HG02588 (cell line): ENCODE data around the gene SLAMF1.
"Not testable (repeated sequence)": the region's sequence is repeated elsewhere in the genome, so short reads cannot be mapped to it uniquely, and the experiment has no call there.

Experiments
- ATAC-seq: cut with Tn5 transposase; IDR thresholded peaks from one replicate; pipeline ENCODE4 v1.9.1; 2021; ENCODE audit warnings: mild to moderate bottlenecking, moderate library complexity; ENCODE audit not compliant: unreplicated experiment

The SLAMF1 gene

DNA sequence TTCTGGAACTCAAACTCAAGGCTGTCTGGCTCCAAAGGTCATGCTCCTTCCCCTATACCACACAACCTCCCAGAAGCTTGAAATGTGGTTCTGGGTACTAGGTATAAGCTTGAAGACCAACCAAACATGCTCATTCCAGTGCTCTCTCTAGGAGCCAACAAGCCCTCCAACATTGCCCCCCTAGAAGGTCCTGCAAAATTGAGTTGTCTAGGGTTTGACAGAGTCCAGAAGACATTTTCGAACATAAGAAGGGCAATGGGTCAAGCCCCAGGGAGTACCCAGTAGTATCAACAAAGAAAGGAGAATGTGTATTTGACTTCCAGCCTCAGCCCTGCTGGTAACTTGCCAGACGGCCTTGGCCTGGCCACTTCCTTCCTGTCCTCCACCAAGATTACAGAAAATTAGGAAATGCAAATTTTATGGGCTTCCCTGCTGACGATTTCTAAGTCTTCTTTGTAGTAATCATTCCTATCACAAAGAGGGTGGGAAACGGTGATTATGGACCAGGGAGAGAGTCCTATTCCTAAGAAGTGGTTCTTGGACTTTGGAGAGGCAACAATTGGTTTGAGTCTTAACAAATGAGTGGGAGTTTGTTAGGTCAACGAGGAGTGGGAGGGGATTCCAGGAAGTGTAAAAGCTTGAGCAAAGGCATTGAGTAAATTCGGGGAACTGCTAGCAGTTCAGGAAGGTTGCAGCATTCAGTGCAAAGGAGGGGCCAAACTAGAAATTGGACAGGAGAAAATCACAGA is 18.7 kb upstream of the SLAMF1 start:
- ATAC-seq = no peak

GRCh38 chr1:160664573-160665051 is 17.8 kb upstream of the SLAMF1 start:
- peak; percentile 79 for ATAC-seq

DNA sequence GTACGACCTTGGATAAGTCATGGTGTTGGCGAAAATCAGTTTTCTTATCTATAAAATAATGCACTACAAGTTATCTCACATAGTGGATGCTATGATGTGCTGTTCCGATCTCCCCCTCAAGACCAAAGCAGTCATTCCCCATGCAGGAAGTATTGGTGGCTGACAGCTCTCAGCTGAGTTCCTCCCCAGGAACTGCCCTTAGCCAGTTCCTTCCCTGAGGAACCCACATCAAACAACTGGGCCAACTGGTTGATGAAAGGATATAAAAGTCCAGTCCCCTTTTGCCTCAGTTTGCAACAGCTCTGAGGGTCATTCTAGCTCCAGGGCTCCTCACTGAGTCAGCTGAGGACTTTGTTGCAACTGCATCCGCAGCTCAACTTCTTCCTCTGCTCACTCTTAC is 16.1 kb upstream of the SLAMF1 start:
- no peak for ATAC-seq

DNA sequence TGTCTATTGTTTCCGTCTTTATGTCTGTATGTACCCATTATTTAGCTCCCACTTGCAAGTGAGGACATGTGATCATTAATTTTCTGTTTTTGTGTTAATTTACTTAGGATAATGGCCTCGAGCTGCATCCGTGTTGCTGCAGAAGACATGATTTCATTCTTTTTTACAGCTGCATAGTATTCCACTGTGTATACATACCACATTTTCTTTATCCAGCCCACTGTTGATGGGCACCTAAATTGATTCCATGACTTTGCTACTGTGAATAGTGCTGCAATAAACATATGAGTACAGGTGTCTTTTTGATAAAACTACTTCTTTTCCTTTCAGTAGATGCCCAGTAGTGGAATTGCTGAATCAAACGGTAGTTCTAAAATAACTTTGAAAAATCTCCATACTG is 12.7 kb upstream of the SLAMF1 start:
- ATAC-seq = no peak

DNA sequence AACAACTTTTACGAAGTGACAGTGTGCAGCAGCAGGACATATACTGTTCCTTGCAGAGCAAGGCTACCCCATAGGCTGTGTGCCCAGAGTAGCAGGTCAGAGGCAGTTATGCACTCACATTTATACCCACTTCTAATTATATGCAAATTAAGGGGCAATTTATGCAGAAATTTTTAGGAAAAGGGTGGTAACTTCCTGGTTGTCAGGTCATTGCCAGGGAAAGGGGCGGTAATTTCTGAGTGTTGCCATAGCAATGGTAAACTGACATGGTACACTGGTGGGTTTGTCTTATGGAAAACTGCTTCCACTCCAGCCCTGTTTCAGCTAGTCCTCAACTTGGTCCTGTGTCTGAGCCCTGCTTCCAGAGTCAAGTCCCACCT is 12.0 kb upstream of the SLAMF1 start:
- ATAC-seq = no peak

DNA sequence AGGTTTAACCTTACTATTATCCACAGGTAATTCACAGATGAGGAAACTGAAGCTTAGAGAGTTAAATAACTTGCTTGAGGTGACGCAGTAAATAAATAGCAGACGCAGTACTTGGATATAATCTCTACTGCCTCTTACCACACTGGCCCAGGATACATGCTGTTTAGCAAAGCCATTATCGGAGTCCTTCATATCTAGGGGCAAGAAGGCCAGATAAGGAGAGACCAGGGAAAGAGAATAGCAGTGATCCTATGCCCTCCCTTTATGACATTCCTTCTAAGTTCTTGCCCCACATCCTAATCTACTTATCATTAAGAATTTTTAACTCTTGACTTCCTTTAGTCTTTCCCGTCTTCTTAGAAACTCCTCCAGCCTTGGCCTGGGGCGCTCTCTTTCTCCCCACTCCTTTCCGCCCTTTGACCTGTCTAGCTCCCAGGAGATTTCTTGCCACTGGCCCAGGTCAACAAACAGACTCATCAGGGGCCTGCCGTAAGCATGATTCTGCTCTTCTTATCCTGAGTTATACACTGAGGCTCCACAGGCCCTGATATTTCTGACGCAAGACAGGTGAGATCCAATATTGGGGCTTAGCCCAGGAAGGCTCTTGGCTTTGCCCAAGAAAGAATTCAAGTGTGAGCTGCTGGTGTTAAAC is 11.4 kb upstream of the SLAMF1 start:
- ATAC-seq = no peak

DNA sequence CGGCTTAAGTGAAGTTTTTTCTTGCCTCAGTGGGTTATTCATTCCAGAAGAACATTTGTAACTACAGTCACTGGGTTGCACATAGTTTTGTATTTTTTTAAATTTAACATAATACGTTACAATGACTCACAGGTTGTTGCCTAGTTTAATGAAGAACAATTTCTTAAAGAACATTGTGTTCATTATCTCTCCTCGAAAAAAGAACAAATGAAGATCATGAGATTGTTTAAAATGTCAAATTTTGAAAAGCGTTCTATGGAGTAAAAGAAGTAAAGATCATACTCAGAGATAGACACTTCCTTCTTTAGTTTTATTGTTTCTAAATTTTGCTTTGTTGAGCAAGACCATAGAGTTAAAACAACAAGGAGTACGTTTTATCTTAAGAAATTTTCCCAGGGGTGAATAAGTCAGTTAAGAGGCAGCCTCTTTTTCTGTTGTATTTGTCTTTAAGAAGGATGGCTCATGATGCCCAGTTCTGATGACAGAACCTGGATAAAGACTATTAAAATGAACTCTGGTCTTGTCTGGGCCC is 10.5 kb upstream of the SLAMF1 start:
- no peak for ATAC-seq

GRCh38 chr1:160656737-160657136 is 9.9 kb upstream of the SLAMF1 start:
- ATAC-seq = no peak

GRCh38 chr1:160653620-160654016 is 6.8 kb upstream of the SLAMF1 start:
- ATAC-seq = peak; percentile 49

- ATAC-seq = peak; percentile 10
Observed at GRCh38 chr1:160652924-160653619, 6.2 kb upstream of the SLAMF1 start.

GRCh38 chr1:160652065-160652641 is 5.3 kb upstream of the SLAMF1 start:
- not testable (repeated sequence) for ATAC-seq

- no peak for ATAC-seq
Observed at GRCh38 chr1:160651433-160652064, 4.7 kb upstream of the SLAMF1 start.

DNA sequence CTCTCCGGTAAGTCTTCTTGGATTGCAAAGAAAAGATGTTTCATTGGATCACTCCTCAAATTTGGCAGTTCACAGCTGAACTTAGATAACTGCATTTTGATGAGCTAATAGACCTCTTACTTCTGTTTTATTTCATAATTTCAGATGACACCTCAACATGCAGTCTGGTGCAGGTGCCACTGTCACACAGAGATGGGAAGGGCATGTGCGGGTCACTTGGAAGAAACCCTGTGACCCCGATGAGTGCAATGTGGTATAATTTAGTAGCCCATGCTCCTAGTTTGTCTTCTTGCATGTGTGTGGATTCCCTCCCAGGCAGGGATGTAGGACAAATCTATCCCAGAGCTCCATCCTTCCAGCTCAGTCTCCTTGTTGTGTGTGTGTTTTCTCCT is 481 bp upstream of the SLAMF1 start:
- ATAC-seq = no peak

DNA sequence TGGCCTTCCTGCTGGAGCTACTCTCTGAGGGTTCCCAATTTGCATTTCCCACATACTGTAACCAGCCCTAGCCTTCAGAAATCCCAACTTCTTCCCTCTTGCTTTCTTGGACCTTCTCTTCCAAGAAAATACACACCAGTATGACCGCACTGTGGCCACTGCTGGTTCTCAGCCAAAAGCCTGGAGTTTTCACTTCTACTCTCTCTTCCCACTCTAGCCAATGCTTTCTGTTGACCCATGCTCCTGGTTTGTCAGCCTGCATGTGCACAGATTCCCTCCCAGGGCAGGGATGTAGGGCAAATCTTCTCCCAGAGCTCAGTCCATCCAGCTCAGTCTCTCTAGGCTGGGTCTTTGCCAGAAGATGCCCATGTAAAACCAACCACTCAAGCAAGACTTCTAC is 664 bp downstream of the SLAMF1 start:
- ATAC-seq = no peak

- no peak for ATAC-seq
Observed at GRCh38 chr1:160645386-160646130, 1.3 kb downstream of the SLAMF1 start.

GRCh38 chr1:160644399-160644798 is 2.4 kb downstream of the SLAMF1 start:
- no peak for ATAC-seq

GRCh38 chr1:160643138-160643537 is 3.7 kb downstream of the SLAMF1 start:
- ATAC-seq = no peak

DNA sequence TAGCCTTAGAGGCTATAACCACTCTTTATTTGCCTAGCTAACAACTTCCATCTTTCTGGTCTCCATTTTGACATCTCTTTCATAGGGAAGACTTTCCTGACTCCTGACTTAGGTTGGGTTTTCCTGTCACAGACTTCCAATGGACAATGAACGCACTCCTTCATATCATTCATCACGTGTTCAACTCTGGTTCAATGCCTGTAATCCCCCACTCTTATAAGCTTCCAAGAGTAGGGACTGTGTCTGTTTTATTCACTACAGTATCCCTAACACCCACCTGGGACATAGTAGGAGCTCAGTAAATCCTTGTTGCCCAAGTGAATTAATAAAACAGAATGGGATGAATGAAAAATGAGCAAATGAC is 4.6 kb downstream of the SLAMF1 start:
- no peak for ATAC-seq

DNA sequence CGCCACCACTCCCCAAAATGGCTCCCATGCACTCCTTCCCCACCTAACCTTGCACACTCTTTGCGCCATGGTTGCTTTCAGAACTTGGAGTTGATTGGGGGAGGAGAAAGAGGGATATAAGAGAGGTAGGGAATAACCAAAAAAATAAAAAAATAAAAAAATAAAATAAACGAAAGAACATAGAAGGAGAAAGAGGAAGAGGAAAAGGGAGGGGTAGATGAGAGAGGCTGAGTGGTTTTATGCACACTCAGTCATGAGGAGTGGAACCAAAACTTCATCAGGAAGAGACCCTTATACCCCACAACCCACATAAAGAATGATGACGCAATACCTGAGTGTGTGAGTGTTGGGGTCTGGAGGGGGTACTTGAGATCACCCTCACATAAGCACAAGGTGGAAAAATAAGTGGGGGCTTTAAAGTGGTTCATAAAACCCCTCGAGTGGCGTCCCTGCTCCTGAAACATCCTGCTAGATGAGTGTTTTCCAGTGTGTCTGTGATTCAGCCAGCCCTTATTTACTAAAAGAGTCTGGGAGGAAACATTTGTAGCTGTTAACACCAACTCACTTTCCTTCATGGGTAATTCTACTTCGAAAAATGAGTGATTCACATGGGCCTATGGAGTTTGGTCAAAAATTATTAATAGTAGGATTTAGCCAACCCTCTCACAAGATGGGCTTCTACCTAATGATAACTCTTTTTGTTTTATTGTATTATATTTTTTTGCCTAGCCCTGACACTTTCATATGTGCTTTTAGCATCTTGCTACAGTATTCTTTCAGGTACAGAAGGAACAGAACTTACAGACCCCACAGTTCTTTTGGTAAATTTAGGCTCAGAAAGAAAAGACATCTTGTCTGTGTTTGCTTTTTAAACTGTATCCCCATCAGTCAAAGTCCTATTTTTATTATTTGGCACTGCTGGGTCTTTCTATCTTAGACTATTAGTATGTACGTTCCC is 5.2 kb downstream of the SLAMF1 start:
- no peak for ATAC-seq
